Testis (tissue), 2 donors: ENCODE results near the gene OR5H15.

Experiments
- CTCF ChIP-seq, 3 experiments: fragments of 450-650 bp in 2 of 3; fragments of 200-600 bp in 1 of 3; sonication (generic) in 1 of 3; IDR thresholded peaks; one replicate each; pipeline ENCODE4 v1.5.1; 2016 to 2019; ENCODE audit warnings: antibody characterized with exemption in 3 of 3, mild to moderate bottlenecking in 2 of 3, moderate library complexity in 1 of 3
- POLR2A ChIP-seq: fragments of 450-650 bp; IDR thresholded peaks from one replicate; pipeline ENCODE4 v1.6.1; 2017; ENCODE audit warnings: antibody characterized with exemption, mild to moderate bottlenecking, moderate library complexity

GRCh38 chr3:98136631-98137030 lies 29.9 kb upstream of the OR5H15 start:
- no peak for TF ChIP-seq POLR2A
- TF ChIP-seq CTCF (IDR thresholded peaks at IDR 0.05): no peak
